A549 (cell line): ENCODE measurements around the gene MORN1. TPM values are rescaled to one million over a fixed set of nuclear protein-coding genes. Genes with fewer than 3 reads are reported as not detected.

Source experiments
- ATAC-seq, 2 experiments: fragments of 200-7000 bp in 1 of 2; fragments of >200 bp in 1 of 2; cut with Nextera tagmentation in 1 of 2; cut with Tn5 transposase in 1 of 2; 3 replicates each; pipeline versions ENCODE4 v1.8.0 to v1.9.1; 2018 to 2020; ENCODE audit warnings: mild to moderate bottlenecking in 1 of 2, moderate library complexity in 1 of 2
- CTCF ChIA-PET: fragments of 300-600 bp; sonication (Branson Sonifier 250); formaldehyde crosslinking; extraction: SDS; loops from one replicate; lab custom pipeline; 2021; ENCODE audit warnings: antibody characterized with exemption, inconsistent platforms; lab: Yijun Ruan, JAX
- POLR2A ChIA-PET: fragments of 350-600 bp; formaldehyde crosslinking; extraction: SDS; loops from one replicate; lab custom pipeline; 2021; ENCODE audit warnings: antibody characterized with exemption, inconsistent platforms; lab: Yijun Ruan, JAX
- DNase-seq, 2 experiments: peaks; one replicate each; pipeline versions ENCODE4 v3.0.0 to v3.0.0-alpha.2; 2011 to 2016; ENCODE audit warnings: low read depth in 1 of 2, low spot score in 1 of 2
- FAIRE-seq: peaks from 2 replicates; lab custom pipeline; 2011; peaks lifted over from hg19 to GRCh38; lab: Jason Lieb, UNC
- H3K27ac ChIP-seq, 2 experiments: fragments of >200 bp; sonication (Bioruptor Twin); formaldehyde crosslinking; 3 replicates each; pipeline ENCODE4 v1.5.1; 2016 to 2017
- H3K4me1 ChIP-seq: fragments of >200 bp; sonication (Bioruptor Twin); formaldehyde crosslinking; 3 replicates; pipeline ENCODE4 v1.6.1; 2016
- H3K4me2 ChIP-seq: fragments of >200 bp; sonication (Bioruptor Twin); formaldehyde crosslinking; 3 replicates; pipeline ENCODE4 v1.6.1; 2016
- H3K4me3 ChIP-seq: fragments of >200 bp; sonication (Bioruptor Twin); formaldehyde crosslinking; 3 replicates; pipeline ENCODE4 v1.5.1; 2016
- H3K9me3 ChIP-seq: fragments of >200 bp; sonication (Bioruptor Twin); formaldehyde crosslinking; 3 replicates; pipeline ENCODE4 v1.6.1; 2016
- BCL3 ChIP-seq: fragments of >200 bp; sonication (Bioruptor Twin); formaldehyde crosslinking; IDR thresholded peaks from 3 replicates; pipeline ENCODE4 v1.6.1; 2016
- CTCF ChIP-seq: fragments of >200 bp; sonication (Bioruptor Twin); formaldehyde crosslinking; IDR thresholded peaks from 3 replicates; pipeline ENCODE4 v1.5.1; 2016
- EHMT2 ChIP-seq: fragments of 200-600 bp; sonication (generic); IDR thresholded peaks from 2 replicates; pipeline ENCODE4 v1.6.1; 2016; ENCODE audit warnings: antibody characterized with exemption, low read depth, mild to moderate bottlenecking, moderate library complexity
- FOSB ChIP-seq: fragments of 250-450 bp; sonication (Bioruptor Pico); IDR thresholded peaks from 2 replicates; pipeline ENCODE4 v1.5.0; 2020; ENCODE audit warnings: mild to moderate bottlenecking, moderate library complexity
- GATA3 ChIP-seq: IDR thresholded peaks from 2 replicates; pipeline ENCODE4 v1.6.1; 2012; ENCODE audit warnings: borderline replicate concordance
- HMGXB4 ChIP-seq: fragments of 250-450 bp; sonication (Bioruptor Pico); IDR thresholded peaks from 2 replicates; pipeline ENCODE4 v1.5.0; 2021; ENCODE audit warnings: mild to moderate bottlenecking, moderate library complexity, borderline replicate concordance
- HOXA7 ChIP-seq: fragments of 250-450 bp; sonication (Bioruptor Pico); IDR thresholded peaks from 2 replicates; pipeline ENCODE4 v1.5.0; 2020; ENCODE audit warnings: mild to moderate bottlenecking, moderate library complexity
- HOXB13 ChIP-seq: fragments of 250-450 bp; sonication (Bioruptor Pico); IDR thresholded peaks from 2 replicates; pipeline ENCODE4 v1.5.0; 2020; ENCODE audit warnings: low read depth, mild to moderate bottlenecking, moderate library complexity
- KDM5A ChIP-seq: fragments of 200-600 bp; sonication (generic); IDR thresholded peaks from 2 replicates; pipeline ENCODE4 v1.6.1; 2016; ENCODE audit warnings: antibody characterized with exemption, mild to moderate bottlenecking
- NR3C1 ChIP-seq: fragments of >200 bp; sonication (Bioruptor Twin); formaldehyde crosslinking; IDR thresholded peaks from 3 replicates; pipeline ENCODE4 v1.6.1; 2017
- PHF8 ChIP-seq: fragments of 200-600 bp; sonication (generic); IDR thresholded peaks from 2 replicates; pipeline ENCODE4 v1.6.1; 2016; ENCODE audit warnings: low read depth, mild to moderate bottlenecking, antibody characterized with exemption, moderate library complexity, borderline replicate concordance
- REST ChIP-seq: fragments of 200-600 bp; sonication (generic); IDR thresholded peaks from 2 replicates; pipeline ENCODE4 v1.6.1; 2016; ENCODE audit warnings: antibody characterized with exemption, mild to moderate bottlenecking, moderate library complexity
- RFX5 ChIP-seq: fragments of 450-650 bp; IDR thresholded peaks from 2 replicates; pipeline ENCODE4 v1.7.1; 2014; ENCODE audit warnings: antibody characterized with exemption, mild to moderate bottlenecking, moderate library complexity
- RNF2 ChIP-seq: fragments of 200-600 bp; sonication (generic); IDR thresholded peaks from 2 replicates; pipeline ENCODE4 v1.6.1; 2016; ENCODE audit warnings: low read depth, mild to moderate bottlenecking, antibody characterized with exemption, moderate library complexity, borderline replicate concordance
- SREBF2 ChIP-seq: fragments of 450-650 bp; IDR thresholded peaks from 2 replicates; pipeline ENCODE4 v1.6.1; 2014; ENCODE audit warnings: mild to moderate bottlenecking, moderate library complexity
- ZC3H11A ChIP-seq: fragments of 450-650 bp; IDR thresholded peaks from 2 replicates; pipeline ENCODE4 v1.6.1; 2014; ENCODE audit warnings: antibody characterized with exemption, mild to moderate bottlenecking
- ZSCAN20 ChIP-seq: fragments of 250-450 bp; sonication (Bioruptor Pico); IDR thresholded peaks from 2 replicates; pipeline ENCODE4 v1.8.0; 2022; ENCODE audit warnings: mild to moderate bottlenecking, moderate library complexity
- WGBS: methylation state at CpG from one replicate; pipeline ENCODE4 v1.1.6; 2017; ENCODE audit errors: missing lambda C conversion rate; 5-methylcytosine and 5-hydroxymethylcytosine counted together
- polyA plus RNA-seq, 4 experiments: library from polyadenylated mRNA; depleted of rRNA in 3 of 4; stranded (reverse); fragments of >200 nt; fragmentation: RNase III in 1 of 4; extraction: RNeasy Plus Mini Kit Qiagen cat#74134 plus additional on column Dnase treatment in 1 of 4; gene quantifications; 2 replicates in 3 of 4; 3 replicates in 1 of 4; pipeline ENCODE4 v1.2.3, GENCODE V29; 2011 to 2017

Gene MORN1
- polyA plus RNA-seq, 2 of the 4 experiments (the other 2 are of a cell fraction): 6.9 to 8.9 TPM

DNA sequence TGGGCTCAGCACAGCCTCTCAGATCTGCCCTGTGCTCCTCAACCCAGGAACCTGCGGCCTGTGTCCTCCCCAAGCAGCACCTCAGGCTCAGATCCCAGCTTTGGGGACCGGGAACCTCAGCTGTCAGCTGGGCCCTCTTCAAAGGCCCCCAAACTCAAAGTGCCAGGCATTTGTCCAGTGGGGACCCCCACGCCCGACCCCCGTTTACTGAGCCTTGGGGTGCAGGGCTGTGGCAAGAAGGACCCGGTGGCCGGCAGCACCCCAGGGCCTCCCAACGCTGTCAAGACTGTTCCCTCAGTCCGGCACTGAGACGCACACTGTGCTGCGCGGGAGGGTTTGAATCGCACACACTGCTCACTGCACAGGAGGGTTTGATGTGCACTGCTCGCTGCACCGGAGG, 35.0 kb downstream of the MORN1 start:
- no peak for DNase-seq
- H3K4me2 ChIP-seq: no peak overlapping the region
- no peaks in the 10 kb centered on the region for H3K4me1 ChIP-seq
- ATAC-seq: no peak
- 85% methylated on average over 7 of the region's 15 CpGs for WGBS
- no peaks in the 10 kb centered on the region for H3K9me3 ChIP-seq
- POLR2A ChIA-PET: no interaction called here
- H3K4me3 ChIP-seq: no peak overlapping the region
- H3K27ac ChIP-seq: no peak overlapping the region
- no peak for TF ChIP-seq SREBF2
- TF ChIP-seq EHMT2: no peak
- TF ChIP-seq HOXA7 (CRISPR knock-in tag): no peak
- TF ChIP-seq CTCF: no peak
- no peak for TF ChIP-seq HOXB13
- TF ChIP-seq RFX5: no peak
- no peak for TF ChIP-seq BCL3
- TF ChIP-seq ZSCAN20 (CRISPR knock-in tag): no peak
- no peak for TF ChIP-seq HMGXB4 (CRISPR knock-in tag)
- no peak for TF ChIP-seq GATA3
- TF ChIP-seq KDM5A: no peak
- TF ChIP-seq REST: no peak
- TF ChIP-seq RNF2: no peak
- no peak for TF ChIP-seq NR3C1
- no peak for TF ChIP-seq ZC3H11A
- TF ChIP-seq FOSB: no peak
- TF ChIP-seq PHF8: no peak
- FAIRE-seq: no peak
- CTCF ChIA-PET: interaction anchor here (1.1 to 1.6 kb wide), 3 partner anchors 11 to 25 kb away, joined by 3 to 5 read pairs (median 3); no protein-coding TSS in a partner anchor
